GM19452 (cell line): ENCODE data around the gene PLIN3.
"Not testable (repeated sequence)": the region's sequence is repeated elsewhere in the genome, so short reads cannot be mapped to it uniquely, and the experiment has no call there.

Experiments used
- ATAC-seq: cut with Tn5 transposase; IDR thresholded peaks from one replicate; pipeline ENCODE4 v1.9.1; 2021; ENCODE audit not compliant: unreplicated experiment

Gene PLIN3

DNA sequence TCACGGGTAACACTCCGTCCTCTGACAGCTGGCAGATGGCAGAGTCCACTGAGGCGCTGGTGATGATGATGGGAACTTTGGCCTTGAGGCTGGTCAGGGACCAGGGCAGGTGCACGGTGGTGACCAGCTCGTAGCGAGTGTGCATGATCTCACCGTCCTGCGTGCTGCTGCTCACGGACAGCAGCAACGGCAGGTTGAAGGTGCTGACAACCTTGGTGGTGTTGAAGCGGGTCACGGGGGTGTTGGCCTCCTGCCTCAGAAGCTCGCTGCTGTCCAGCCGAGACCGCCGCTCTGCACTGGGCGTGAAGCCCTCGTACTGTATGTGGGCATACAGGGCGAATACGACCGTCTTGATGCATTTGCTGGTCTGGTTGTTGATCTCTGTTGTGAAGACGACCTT, 23.6 kb upstream of the PLIN3 start:
- ATAC-seq = no peak

DNA sequence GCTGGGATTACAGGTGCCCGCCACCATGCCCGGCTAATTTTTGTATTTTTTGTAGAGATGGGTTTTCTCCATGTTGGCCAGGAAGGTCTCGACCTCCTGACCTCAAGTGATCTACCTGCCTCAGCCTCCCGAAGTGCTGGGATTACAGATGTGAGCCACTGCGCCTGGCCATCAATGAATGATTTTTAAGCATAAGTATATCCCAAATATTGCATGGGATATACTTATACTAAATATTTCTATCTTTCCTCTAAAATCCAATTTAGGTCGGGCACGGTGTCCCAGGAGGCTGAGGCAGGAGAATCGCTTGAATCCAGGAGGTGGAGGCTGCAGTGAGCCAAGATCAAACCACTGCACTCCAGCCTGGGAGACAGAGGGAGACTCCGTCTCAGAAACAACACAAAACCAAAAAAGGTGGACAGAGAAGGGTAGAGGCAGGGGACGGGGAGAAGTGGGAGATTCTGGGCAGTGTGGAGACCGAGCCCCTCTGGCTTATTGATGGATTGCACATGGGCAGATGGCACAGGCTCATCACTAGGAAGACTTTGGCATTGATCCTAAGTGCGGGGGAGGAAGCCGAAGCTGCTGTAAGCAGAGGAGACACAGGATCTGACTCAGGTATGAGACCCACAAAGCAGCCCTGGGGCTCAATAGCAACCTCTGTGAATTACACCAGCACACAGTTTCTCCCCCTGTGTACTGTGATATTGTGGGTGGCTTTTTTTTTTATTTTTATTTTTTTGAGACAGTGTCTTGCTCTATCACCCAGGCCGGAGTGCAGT, 21.8 kb upstream of the PLIN3 start:
- ATAC-seq = no peak

DNA sequence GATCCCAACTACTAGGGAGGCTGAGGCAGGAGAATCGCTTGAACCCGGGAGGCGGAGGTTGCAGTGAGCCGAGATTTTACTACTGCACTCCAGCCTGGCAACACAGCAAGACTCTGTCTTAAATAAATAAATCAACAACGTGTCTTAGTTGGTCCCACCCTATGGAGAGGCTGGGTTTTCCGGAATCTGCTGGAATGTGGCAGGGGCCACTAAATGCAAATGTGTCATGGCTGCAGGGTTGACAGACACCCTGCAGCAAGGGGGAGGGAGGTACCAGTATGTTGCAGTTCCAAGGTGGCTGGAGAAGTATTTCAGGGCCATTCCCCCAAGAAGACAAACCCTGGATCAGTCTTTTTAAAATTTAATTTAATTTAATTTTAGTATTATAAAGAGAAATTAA, 20.3 kb upstream of the PLIN3 start:
- ATAC-seq = not testable (repeated sequence)

DNA sequence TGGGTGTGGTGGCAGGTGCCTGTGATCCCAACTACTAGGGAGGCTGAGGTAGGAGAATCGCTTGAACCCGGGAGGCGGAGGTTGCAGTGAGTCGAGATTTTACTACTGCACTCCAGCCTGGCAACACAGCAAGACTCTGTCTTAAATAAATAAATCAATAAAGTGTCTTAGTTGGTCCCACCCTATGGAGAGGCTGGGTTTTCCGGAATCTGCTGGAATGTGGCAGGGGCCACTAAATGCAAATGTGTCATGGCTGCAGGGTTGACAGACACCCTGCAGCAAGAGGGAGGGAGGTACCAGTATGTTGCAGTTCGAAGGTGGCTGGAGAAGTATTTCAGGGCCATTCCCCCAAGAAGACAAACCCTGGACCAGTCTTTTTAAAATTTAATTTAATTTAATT, 17.5 kb upstream of the PLIN3 start:
- ATAC-seq = not testable (repeated sequence)

DNA sequence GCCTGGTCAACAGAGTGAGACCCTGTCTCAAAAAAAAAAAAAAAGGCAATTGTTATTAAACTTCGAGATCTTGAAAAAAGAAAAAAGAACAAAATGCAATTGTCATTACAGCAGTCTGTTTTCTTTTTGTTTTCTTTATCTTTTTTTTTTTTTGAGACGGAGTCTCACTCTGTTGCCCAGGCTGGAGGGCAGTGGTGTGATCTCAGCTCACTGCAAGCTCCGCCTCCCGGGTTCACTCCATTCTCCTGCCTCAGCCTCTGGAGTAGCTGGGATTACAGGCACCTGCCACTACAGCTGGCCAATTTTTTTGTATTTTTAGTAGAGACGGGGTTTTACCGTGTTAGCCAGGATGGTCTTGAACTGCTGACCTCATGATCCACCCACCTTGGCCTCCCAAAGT, 15.4 kb upstream of the PLIN3 start:
- ATAC-seq = not testable (repeated sequence)

DNA sequence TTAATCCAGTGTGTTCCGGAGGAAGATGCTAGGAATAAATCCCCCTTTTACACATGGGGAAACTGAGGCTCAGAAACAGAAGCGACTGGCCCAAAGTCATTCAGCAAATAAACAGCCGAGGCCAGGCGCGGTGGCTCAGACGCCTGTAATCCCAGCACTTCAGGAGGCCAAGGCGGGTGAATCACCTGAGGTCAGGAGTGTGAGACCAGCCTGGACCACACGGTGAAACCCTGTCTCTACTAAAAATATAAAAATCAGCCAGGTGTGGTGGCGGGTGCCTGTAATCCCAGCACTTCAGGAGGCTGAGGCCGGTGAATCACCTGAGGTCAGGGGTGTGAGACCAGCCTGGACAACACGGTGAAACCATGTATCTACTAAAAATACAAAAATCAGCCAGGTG, 11.6 kb upstream of the PLIN3 start:
- no peak for ATAC-seq

DNA sequence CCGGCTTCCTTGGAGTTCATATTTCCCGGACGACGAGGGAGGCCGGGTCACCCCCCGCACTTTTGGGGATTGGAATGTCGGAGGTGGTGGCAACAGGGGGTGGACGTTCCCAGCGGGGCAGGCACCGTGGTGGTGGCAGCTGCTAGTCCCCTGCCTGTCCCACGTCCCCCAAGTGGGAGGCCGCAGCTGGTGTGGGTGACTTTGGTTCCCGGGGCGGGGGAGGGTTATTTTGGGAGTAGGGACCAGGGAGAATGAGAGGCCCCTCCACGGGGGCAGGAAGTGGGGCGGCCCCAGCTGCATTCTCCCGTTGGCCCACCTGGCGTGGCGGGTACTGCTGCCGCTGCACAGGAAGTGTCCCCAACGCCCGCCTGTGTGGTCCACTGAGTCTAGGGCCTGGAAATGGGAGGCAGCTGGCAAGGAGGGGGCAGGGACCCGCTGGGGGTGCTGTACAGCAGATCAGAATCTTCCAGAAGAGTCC, 11.1 kb upstream of the PLIN3 start:
- no peak for ATAC-seq

DNA sequence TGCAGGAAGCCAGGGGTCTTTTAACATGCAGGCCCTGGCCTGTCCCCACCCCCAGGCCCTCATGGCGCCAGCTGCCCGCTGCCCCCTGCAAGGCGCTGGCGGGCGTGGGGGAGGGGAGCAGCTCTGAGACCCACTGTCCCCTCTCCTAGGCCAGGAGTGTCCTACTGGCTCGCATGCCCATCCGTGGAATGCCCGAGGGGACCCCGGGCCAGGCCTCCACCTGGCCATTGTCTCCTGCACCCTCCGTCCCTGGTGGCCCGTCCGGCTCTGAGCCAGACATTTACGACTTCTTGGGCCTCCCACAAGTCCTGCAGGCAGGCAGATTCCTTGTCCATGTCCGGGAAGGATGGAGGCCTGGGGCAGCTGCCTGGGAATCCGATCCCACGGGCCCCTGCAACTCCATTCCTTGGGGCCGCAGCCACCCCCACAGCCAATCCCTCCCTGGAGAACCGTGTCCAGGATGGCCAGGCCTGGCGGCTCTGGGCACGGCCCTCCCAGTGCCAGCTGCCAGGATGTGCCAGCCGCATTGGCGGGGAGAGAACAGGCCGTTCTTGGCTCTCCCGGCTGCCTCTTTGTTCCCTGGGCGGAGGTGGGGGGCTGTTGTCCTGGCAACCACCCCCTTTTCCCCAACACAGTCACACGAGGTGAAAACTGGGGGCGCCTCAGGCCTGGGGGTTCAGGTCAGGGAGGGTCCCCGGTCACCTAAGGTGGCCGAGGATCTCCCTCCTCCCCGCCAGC, 10.5 kb upstream of the PLIN3 start:
- ATAC-seq = no peak

DNA sequence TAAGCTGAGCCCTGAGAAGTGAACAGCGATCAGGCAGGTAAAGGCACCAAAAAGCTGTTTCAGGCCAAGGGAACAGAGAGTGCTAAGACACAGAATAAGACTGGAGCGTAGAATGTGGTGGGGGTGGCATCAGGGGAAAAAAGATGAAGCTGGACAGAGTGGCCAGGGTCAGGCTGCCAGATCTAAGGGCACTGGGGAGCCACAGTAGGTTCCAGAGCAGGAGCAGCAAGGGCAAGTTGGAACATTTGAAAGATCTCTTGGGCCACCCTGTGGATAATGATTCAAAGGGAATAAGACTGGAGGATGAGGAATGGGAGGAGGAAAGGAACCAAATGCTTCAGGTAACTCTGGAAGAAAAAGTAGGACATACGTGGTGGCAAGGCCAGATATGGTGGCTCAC, 6.5 kb upstream of the PLIN3 start:
- no peak for ATAC-seq

DNA sequence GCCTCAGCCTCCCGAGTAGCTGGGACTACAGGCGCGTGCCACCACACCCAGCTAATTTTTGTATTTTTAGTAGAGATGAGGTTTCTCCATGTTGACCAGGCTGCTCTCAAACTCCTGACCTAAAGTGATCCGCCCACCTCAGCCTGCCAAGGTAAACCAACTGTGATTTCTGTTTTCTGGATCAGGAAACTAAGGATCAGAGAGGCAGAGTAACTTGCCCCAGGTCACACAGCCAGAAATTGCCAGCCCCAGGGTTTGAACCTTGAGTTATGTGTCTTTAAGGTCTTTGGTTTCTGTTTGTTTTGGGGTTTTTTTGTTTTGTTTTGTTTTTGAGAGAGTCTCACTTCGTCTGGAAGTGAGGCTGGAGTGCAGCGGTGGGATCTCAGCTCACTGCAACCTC, 4.2 kb upstream of the PLIN3 start:
- no peak for ATAC-seq

DNA sequence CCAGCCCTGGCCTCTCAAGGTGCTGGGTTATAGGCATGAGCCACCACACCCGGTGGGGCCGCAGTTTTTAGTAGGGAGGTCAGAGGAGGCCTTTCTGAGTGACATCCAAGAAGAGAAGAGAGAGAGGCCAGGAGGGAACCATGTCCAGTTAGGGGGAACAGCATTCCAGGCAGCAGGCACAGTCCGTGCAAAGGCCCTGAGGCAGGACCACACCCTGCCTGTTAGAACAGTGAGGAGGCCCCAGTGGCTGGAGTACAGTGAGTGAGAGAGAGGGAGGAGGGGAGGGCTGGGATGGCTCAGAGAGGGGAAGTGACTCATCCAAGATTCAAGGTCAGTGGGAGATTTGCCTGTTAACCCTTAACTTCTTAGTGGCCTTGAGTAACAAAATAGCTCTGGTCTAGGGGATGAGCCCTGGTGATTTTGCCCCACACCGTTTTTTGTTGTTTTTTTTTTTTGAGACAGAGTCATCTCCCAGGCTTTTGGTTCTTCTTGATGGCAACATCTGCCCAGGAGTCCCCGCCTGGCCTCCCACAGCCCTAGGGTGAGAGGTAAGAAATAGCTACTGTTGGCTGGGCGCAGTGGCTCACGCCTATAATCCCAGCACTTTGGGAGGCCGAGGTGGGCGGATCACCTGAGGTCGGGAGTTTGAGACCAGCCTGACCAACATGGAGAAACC, 2.7 kb upstream of the PLIN3 start:
- ATAC-seq = no peak

DNA sequence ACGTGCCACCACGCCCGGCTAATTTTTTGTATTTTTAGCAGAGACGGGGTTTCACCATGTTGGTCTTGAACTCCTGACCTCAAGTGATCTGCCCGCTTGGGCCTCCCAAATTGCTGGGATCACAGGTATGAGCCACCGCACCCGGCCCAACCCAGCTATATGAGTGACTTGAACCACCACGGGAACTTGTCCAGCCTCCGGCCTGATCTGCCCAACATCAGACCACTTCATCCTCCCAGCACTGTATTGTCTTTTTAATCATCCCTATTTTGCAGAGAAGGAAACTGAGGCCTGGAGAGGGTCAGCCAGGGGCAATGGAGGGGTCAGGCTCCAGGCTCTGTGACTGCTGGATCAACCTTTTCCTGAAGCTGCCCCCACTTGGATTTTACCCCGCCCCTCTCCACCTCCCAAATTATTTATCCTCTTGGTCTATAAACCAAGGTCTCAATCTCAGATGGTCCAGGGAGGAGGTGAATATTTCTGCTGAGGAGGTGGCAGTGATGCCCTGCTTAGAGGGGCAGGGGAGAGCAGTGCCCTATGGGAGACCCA, 893 bp upstream of the PLIN3 start:
- no peak for ATAC-seq

DNA sequence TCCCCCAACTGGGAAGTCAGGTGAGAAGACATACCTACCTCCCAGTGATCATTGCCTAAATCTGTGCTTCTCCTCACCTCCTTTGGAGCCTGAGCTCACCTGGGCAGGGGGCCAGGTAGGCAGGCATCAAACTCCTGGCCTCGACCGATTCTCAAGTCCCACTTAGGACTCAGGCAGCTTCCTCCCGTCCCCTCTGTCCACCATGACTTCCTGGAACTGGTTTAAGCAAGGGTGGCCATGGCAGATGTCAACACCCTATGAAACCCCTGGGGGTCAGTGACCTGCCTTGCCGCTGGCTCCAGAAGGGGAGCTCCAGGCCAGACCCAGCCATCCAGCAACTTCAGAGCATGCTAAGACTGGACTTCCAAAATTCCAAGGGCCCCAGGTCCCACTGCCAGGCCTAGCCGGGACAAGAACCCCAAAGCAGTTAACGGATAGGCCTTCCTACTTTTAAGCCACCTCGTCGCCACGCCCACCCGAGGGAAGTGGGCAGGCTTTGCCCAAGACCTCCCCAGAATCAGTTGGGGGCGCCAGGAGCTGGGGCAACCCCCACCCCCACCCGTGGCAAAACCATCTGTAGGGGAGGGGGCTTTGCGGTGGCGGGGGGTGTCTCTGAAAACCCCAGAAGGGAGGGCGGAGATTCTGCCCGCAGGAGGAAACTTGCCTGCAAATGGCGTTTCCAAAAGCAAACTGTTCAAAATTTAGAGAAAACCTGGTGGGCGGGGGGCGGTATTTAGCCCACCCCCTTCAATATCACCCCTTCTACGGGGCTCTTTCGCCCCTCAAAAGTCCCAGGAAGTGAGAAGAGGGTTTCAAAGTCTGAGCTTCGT, 657 bp downstream of the PLIN3 start:
- no peak for ATAC-seq

DNA sequence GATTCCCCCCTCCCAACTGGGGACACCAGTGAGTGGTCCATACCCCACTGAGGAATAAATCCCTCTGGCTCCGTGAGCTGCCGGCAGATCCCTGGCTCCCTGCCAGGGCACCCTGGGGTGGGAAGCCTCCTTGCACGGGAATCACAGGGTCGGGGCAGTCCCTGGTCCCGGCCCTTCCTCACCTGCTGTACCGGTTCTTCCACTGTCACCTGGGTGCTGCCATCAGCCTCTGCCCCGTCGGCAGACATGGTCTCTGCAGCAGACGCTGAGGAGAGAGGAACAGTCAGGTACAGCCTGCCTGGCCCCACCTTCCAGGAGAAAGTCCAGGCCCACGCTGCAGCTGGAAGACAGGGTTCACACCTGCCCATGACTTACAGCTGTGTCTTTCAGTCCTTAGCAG, 6.3 kb downstream of the PLIN3 start:
- no peak for ATAC-seq

DNA sequence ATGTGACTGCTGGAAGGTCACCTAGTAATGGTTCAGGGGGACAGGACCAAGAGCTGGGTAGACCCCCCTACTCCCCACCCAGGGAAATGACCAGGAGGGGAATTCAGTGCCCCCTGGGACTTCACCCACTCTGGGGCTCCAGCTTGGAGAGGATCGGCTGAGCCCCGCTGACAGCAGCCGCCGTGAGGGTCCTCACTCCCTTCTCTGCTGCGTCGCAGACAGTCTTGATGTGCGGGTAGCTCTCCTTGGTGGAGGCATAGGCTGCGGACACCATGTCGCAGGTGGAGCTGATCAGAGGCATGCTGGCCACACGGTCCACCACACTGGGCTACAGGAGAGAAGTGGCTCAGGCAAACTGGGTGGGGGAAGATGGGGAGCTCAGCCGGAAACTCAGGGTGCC, 7.8 kb downstream of the PLIN3 start:
- ATAC-seq = no peak

DNA sequence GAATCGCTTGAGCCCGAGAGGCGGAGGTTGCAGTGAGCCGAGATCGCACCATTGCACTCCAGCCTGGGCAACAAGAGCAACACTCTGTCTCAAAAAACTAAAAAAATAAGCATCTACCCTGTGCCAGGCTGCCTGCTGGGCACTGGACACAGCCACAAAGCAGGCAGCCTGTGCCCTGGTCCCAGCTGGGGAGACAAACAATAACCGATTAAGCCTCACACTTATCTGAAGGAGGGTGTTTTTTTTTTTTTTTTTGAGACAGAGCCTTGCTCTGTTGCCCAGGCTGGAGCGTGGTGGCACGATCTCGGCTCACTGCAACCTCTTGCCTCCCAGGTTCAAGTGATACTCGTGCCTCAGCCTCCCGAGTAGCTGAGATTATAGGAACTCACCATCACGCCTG, 11.0 kb downstream of the PLIN3 start:
- not testable (repeated sequence) for ATAC-seq

DNA sequence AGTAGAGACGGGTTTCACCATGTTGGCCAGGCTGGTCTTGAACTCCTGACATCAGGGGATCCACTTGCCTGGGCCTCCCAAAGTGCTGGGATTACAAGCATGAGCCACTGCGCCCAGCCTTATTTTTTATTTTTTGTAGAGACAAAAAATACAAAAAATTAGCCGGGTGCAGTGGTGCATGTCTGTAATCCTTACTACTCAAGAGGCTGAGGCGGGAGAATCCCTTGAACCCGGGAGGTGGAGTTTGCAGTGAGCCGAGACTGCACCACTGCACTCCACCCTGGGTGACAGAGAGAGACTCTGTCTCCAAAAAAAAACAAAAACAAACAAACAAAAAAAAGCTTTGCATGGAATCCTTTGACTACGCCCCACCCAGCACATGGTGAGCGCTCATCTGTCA, 14.0 kb downstream of the PLIN3 start:
- ATAC-seq = not testable (repeated sequence)

DNA sequence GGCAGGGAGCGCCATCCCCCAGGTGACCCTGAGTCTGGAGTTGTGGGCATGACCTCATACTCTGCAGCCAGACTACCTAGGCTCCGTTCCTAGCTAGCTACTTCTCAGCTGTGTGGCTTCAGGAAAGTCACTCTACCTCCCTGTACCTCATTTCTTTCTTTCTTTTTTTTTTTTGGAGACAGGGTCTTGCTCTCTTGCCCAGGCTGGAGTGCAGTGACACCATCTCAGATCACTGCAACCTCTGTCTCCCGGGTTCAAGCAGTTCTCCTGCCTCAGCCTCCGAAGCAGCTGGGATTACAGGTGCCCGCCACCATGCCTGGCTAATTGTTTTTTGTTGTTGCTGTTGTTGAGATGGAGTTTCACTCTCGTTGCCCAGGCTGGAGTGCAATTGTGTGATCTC, 15.0 kb downstream of the PLIN3 start:
- no peak for ATAC-seq

DNA sequence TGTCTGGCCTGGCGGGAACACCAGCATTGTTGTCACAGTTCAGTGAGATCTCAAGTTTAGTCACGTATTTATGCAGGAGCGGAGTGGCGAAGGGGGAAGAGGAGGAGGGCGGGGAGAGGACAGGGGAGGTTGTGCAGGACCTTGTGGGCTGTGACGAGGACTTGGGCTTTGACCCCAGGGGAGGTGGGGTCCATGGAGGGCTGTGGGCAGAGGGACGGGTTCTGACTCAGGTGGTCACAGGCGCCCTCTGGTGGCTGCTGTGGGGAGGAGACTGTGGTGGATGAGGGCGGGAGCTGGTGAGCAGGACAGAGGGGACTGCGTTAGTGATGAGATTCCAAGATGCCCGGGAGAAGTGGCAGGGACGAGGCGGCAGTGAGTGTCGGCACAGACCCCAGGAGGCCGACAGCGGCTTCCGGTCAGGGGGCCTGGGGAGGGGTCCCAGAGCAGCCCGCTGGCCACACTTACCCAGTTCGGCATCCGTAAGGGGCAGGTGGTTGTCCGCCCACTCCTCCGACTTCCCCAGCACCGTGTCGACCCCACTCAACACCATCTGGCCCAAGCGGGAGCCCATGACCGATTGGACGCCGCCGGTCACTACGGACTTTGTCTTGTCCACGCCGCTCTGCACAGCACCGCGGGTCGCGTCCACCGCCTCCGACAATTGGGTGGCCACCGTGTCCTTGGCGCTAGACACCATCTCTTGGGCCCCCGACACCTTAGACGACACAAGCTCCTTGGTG, 15.7 kb downstream of the PLIN3 start:
- no peak for ATAC-seq

DNA sequence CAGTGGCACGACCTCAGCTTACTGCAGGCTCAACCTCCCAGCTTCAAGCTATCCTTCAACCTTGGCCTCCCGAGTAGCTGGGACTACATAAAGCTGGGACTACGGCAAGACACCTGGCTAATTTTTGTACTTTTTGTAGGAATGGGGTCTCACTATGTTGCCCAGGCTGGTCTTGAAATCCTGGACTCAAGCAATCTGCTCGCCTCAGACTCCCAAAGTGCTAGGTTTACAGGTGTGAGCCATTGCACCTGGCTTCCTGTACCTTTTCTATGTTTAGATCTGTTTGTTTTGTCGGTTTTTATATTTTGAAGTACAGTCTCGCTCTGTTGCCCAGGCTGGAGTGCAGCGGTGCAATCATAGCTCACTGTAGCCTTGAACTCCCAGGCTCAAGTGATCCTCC, 18.4 kb downstream of the PLIN3 start:
- ATAC-seq = no peak
